H1 (cell line): ENCODE measurements around the gene LIMK1. TPM values are rescaled to one million over a fixed set of nuclear protein-coding genes. Genes with fewer than 3 reads are reported as not detected.

Source experiments
- CTCF ChIA-PET: fragments of 300-600 bp; sonication (Branson Sonifier 250); formaldehyde crosslinking; loops from one replicate; lab custom pipeline; 2021; ENCODE audit not compliant: partially characterized antibody; lab: Charles Lee
- POLR2A ChIA-PET: fragments of 300-600 bp; sonication (Branson Sonifier 250); formaldehyde crosslinking; loops from one replicate; lab custom pipeline; 2021; ENCODE audit warnings: inconsistent platforms; ENCODE audit not compliant: partially characterized antibody; lab: Charles Lee
- DNase-seq, 2 experiments: peaks; one replicate each; pipeline versions ENCODE4 v3.0.0 to v3.0.0-alpha.2; 2010 to 2022; ENCODE audit warnings: low spot score in 2 of 2, low read depth in 1 of 2, mixed read lengths in 1 of 2
- FAIRE-seq: peaks from 2 replicates; lab custom pipeline; 2011; peaks lifted over from hg19 to GRCh38; lab: Jason Lieb, UNC
- H2AFZ ChIP-seq: 2 replicates; pipeline ENCODE4 v1.8.1; 2012; ENCODE audit warnings: low read length, inconsistent platforms
- H2AK5ac ChIP-seq: 2 replicates; pipeline ENCODE4 v1.6.1; 2013; ENCODE audit warnings: low read depth, low read length
- H2BK120ac ChIP-seq: replicated peaks from 2 replicates; pipeline ENCODE3; 2013; ENCODE audit warnings: low read depth, low read length, inconsistent platforms
- H2BK12ac ChIP-seq: 2 replicates; pipeline ENCODE4 v1.6.1; 2013; ENCODE audit warnings: low read depth, low read length
- H2BK15ac ChIP-seq: 2 replicates; pipeline ENCODE4 v1.6.1; 2013; ENCODE audit warnings: low read length
- H2BK20ac ChIP-seq: 2 replicates; pipeline ENCODE4 v1.6.1; 2013; ENCODE audit warnings: low read length
- H2BK5ac ChIP-seq: 2 replicates; pipeline ENCODE4 v1.6.1; 2013; ENCODE audit warnings: low read depth, low read length
- H3K14ac ChIP-seq: 2 replicates; pipeline ENCODE4 v1.6.1; 2013; ENCODE audit warnings: inconsistent platforms; ENCODE audit not compliant: insufficient read length
- H3K18ac ChIP-seq: 2 replicates; pipeline ENCODE4 v1.6.1; 2013; ENCODE audit warnings: low read length; ENCODE audit errors: extremely low read depth
- H3K23ac ChIP-seq: 2 replicates; pipeline ENCODE4 v1.6.1; 2013; ENCODE audit warnings: inconsistent platforms; ENCODE audit not compliant: insufficient read length
- H3K23me2 ChIP-seq: 2 replicates; pipeline ENCODE4 v1.6.1; 2013; ENCODE audit warnings: low read depth, low read length
- H3K27ac ChIP-seq: 2 replicates; pipeline ENCODE4 v1.6.1; 2011; ENCODE audit warnings: low read depth, low read length, inconsistent platforms
- H3K27me3 ChIP-seq, 4 experiments: replicated peaks in 1 of 4; 1 replicate in 1 of 4; 2 replicates in 3 of 4; pipeline versions ENCODE4 v1.6.1 to v1.8.1; 2011 to 2013; ENCODE audit warnings: low read length in 3 of 4, mild to moderate bottlenecking in 3 of 4, inconsistent platforms in 2 of 4, mixed read lengths in 2 of 4, moderate library complexity in 1 of 4; ENCODE audit not compliant: control insufficient read depth in 3 of 4, insufficient read depth in 3 of 4; ENCODE audit errors: extremely low read depth in 1 of 4
- H3K36me3 ChIP-seq, 4 experiments: 2 replicates each; pipeline versions ENCODE4 v1.6.1 to v1.8.1; 2011 to 2013; ENCODE audit warnings: mild to moderate bottlenecking in 4 of 4, low read length in 3 of 4, moderate library complexity in 2 of 4, control low read depth in 1 of 4, inconsistent platforms in 1 of 4; ENCODE audit not compliant: insufficient read depth in 4 of 4, control insufficient read depth in 2 of 4
- H3K4ac ChIP-seq: replicated peaks from 2 replicates; pipeline ENCODE3; 2013; ENCODE audit warnings: low read length, low read depth, mixed read lengths, inconsistent platforms; ENCODE audit not compliant: insufficient read length
- H3K4me1 ChIP-seq, 4 experiments: replicated peaks in 1 of 4; 1 replicate in 1 of 4; 2 replicates in 3 of 4; pipeline versions ENCODE4 v1.6.1 to v1.8.1; 2011 to 2013; ENCODE audit warnings: low read length in 3 of 4, inconsistent platforms in 2 of 4, mixed read lengths in 1 of 4; ENCODE audit not compliant: insufficient read depth in 4 of 4, control insufficient read depth in 3 of 4
- H3K4me2 ChIP-seq, 2 experiments: 2 replicates each; pipeline versions ENCODE4 v1.6.1 to v1.8.1; 2011 to 2013; ENCODE audit warnings: low read depth in 2 of 2, low read length in 2 of 2, control low read depth in 1 of 2, inconsistent platforms in 1 of 2, mild to moderate bottlenecking in 1 of 2; ENCODE audit not compliant: insufficient read depth in 1 of 2
- H3K4me3 ChIP-seq, 4 experiments: fragments of 200-600, 300-600 bp in 1 of 4; sonication (generic), shearing (Covaris generic), sonication (Bioruptor Twin) in 1 of 4; 2 replicates each; pipeline versions ENCODE4 v1.5.1 to v1.8.1; 2011 to 2016; ENCODE audit warnings: low read length in 4 of 4, low read depth in 3 of 4, control low read depth in 2 of 4, inconsistent platforms in 2 of 4, mild to moderate bottlenecking in 2 of 4, mixed read lengths in 1 of 4, moderate library complexity in 1 of 4; ENCODE audit not compliant: insufficient read depth in 2 of 4; ENCODE audit errors: extremely low read depth in 1 of 4
- H3K56ac ChIP-seq: replicated peaks from 2 replicates; pipeline ENCODE3; 2013; ENCODE audit warnings: low read depth, mild to moderate bottlenecking, mixed read lengths, low read length, inconsistent platforms; ENCODE audit not compliant: insufficient read length
- H3K79me1 ChIP-seq: 2 replicates; pipeline ENCODE4 v1.6.1; 2013; ENCODE audit warnings: low read depth, low read length, control low read depth
- H3K79me2 ChIP-seq, 2 experiments: 2 replicates each; pipeline versions ENCODE4 v1.6.1 to v1.8.1; 2012 to 2013; ENCODE audit warnings: low read length in 2 of 2, mild to moderate bottlenecking in 2 of 2, inconsistent platforms in 1 of 2; ENCODE audit not compliant: insufficient read depth in 2 of 2, control insufficient read depth in 1 of 2
- H3K9ac ChIP-seq, 4 experiments: replicated peaks in 1 of 4; 1 replicate in 1 of 4; 2 replicates in 3 of 4; pipeline versions ENCODE4 v1.6.1 to v1.8.1; 2011 to 2013; ENCODE audit warnings: low read depth in 3 of 4, low read length in 3 of 4, control low read depth in 2 of 4, mild to moderate bottlenecking in 2 of 4, moderate library complexity in 2 of 4, inconsistent platforms in 1 of 4; ENCODE audit errors: extremely low read depth in 1 of 4
- H3K9me3 ChIP-seq, 2 experiments: 2 replicates each; pipeline versions ENCODE4 v1.6.1 to v1.8.1; 2012 to 2013; ENCODE audit warnings: mild to moderate bottlenecking in 2 of 2, moderate library complexity in 2 of 2, control low read depth in 1 of 2, inconsistent platforms in 1 of 2, low read depth in 1 of 2, low read length in 1 of 2, mixed read lengths in 1 of 2; ENCODE audit not compliant: insufficient read depth in 2 of 2
- H4K20me1 ChIP-seq, 2 experiments: replicated peaks in 1 of 2; 2 replicates each; pipeline versions ENCODE3 to v1.8.1; 2011 to 2013; ENCODE audit warnings: inconsistent platforms in 2 of 2, low read length in 2 of 2, mild to moderate bottlenecking in 1 of 2; ENCODE audit not compliant: insufficient read depth in 2 of 2, control insufficient read depth in 1 of 2
- H4K5ac ChIP-seq: 2 replicates; pipeline ENCODE4 v1.6.1; 2013; ENCODE audit warnings: low read length, low read depth, mixed read lengths, inconsistent platforms; ENCODE audit not compliant: insufficient read length
- H4K8ac ChIP-seq: 2 replicates; pipeline ENCODE4 v1.8.0; 2013; ENCODE audit warnings: mild to moderate bottlenecking, moderate library complexity, low read length, inconsistent platforms; ENCODE audit not compliant: insufficient read depth; ENCODE audit errors: extremely low read depth
- H4K91ac ChIP-seq: replicated peaks from 2 replicates; pipeline ENCODE3; 2013; ENCODE audit warnings: low read length, mixed read lengths, inconsistent platforms; ENCODE audit not compliant: insufficient read length
- FOSL1 ChIP-seq: IDR thresholded peaks from 2 replicates; pipeline ENCODE4 v1.6.1; 2011; ENCODE audit warnings: mild to moderate bottlenecking, low read depth, low read length, moderate library complexity; ENCODE audit not compliant: insufficient read depth
- RBBP5 ChIP-seq: IDR thresholded peaks from 2 replicates; pipeline ENCODE4 v1.7.1; 2012; ENCODE audit warnings: low read depth, mild to moderate bottlenecking, inconsistent platforms, low read length, moderate library complexity, borderline replicate concordance
- WGBS, 2 experiments: shearing (Covaris generic) in 1 of 2; methylation state at CpG; one replicate each; pipeline versions ENCODE4 v1.1.6 to v1.1.7; 2013 to 2015; ENCODE audit warnings: low lambda C conversion rate in 2 of 2, mixed read lengths in 2 of 2, inconsistent platforms in 1 of 2, low coverage in 1 of 2, missing lambda C conversion rate in 1 of 2; ENCODE audit not compliant: insufficient replicate concordance in 2 of 2, insufficient coverage in 1 of 2, insufficient read length in 1 of 2; ENCODE audit errors: extremely low coverage in 1 of 2, missing lambda C conversion rate in 1 of 2; 5-methylcytosine and 5-hydroxymethylcytosine counted together
- polyA plus RNA-seq, 7 experiments: library from polyadenylated mRNA; depleted of rRNA in 3 of 7; stranded (reverse) in 5 of 7; unstranded in 2 of 7; fragments of >200 nt in 5 of 7; fragments of 200-250 nt in 2 of 7; gene quantifications; 1 replicate in 5 of 7; 2 replicates in 1 of 7; 4 replicates in 1 of 7; pipeline versions ENCODE4 v1.2.1 to v1.2.3, GENCODE V29; 2011 to 2013; ENCODE audit warnings: missing spikeins in 2 of 7, mixed read lengths in 2 of 7
- total RNA-seq: library from RNA; stranded (reverse); fragmentation: NEBNext Ultra II Directional; extraction: Animal tissue kit (Norgen Biotek cat#: 25700); gene quantifications from 2 replicates; pipeline ENCODE4 v1.2.1, GENCODE V29; 2021

LIMK1 gene
- total and polyA plus RNA-seq, 2 of the 8 experiments (the other 6 are each of a cell fraction or from before 2014, with no cell fraction given), result 93.5 to 108 TPM

- no peak overlapping the region for H2BK15ac ChIP-seq
- no peak overlapping the region for H4K8ac ChIP-seq
- no peak overlapping the region for H3K4me2 ChIP-seq
- peaks cover 14 to 44% (median 29%) of the 10 kb centered on the region in 4 experiments for H3K36me3 ChIP-seq
- peaks cover 3 to 10% of the 10 kb centered on the region in 2 experiments for H3K9me3 ChIP-seq
- POLR2A ChIA-PET, result interaction anchor here (0.7 to 1.9 kb wide), 5 partner anchors 8 to 73 kb away, joined by 3 to 4 read pairs (median 3); partner anchors contain the start of gene EIF4H
- FAIRE-seq, result no peak
- H2AK5ac ChIP-seq, result no peak overlapping the region
- no peak overlapping the region for H3K4me3 ChIP-seq
- H4K5ac ChIP-seq, result no peak overlapping the region
- no peak overlapping the region for H2BK20ac ChIP-seq
- no peaks in the 10 kb centered on the region for H3K79me2 ChIP-seq
- no peak overlapping the region for H2BK120ac ChIP-seq
- no peak overlapping the region for H4K91ac ChIP-seq
- H3K23ac ChIP-seq, result no peak overlapping the region
- TF ChIP-seq RBBP5 (no peak), FOSL1 (no peak)
- H3K27me3 ChIP-seq, result no peaks in the 10 kb centered on the region
- no peaks in the 10 kb centered on the region for H3K4me1 ChIP-seq
- DNase-seq, result no peak
- no peak overlapping the region for H2BK12ac ChIP-seq
- no peak overlapping the region for H3K27ac ChIP-seq
- H3K9ac ChIP-seq, result no peak overlapping the region
- CTCF ChIA-PET, result interaction anchor here (1.1 to 2.4 kb wide), 4 partner anchors 29 to 64 kb away, joined by 3 to 16 read pairs (median 3); no protein-coding TSS in a partner anchor
- WGBS, 2 experiments, result 90% methylated on average over 8 of the region's 8 CpGs; no CpG with 5 or more reads in 1 of the 2 experiments
- no peak overlapping the region for H3K14ac ChIP-seq
- H3K23me2 ChIP-seq, result 0 out of 2 replicates have a peak, but pooled peaks cover 2% of the 10 kb centered on the region
- H3K18ac ChIP-seq, result no peak overlapping the region
- peaks cover 0 to 3% of the 10 kb centered on the region in 2 experiments for H4K20me1 ChIP-seq
- no peak overlapping the region for H2BK5ac ChIP-seq
- no peak overlapping the region for H3K56ac ChIP-seq
- H3K4ac ChIP-seq, result no peak overlapping the region
- no peak overlapping the region for H2AFZ ChIP-seq
- peaks cover 3% of the 10 kb centered on the region; the same call in 1 of the 2 replicates for H3K79me1 ChIP-seq
Measured at GRCh38 chr7:74101061-74101681, 17.6 kb downstream of the LIMK1 start.
